ENCODE results near the gene ZNF512B.
"Not testable (repeated sequence)": the region's sequence is repeated elsewhere in the genome, so short reads cannot be mapped to it uniquely, and the experiment has no call there.

ZNF512B gene

DNA sequence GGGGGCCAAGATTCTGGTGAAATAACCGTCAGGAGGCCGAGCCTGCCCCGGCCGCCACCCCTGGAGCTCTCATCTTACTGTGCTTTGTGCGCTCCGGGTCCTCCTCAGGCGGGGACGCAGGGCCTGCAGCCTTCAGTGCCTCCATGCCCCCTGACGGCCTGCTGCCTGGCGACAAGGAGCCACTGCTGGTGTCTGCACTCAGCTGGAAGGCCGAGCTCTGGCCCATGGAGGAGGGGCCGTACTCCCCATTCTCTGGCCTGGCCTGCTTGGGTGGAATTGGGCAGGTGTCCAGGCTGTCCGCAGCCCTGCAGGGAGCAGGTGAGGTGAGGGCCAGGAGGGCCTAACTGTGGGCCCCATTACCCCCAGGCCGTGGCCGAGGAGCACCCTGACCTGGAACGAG, 5.3 kb downstream of the ZNF512B start:
- no peak overlapping the region for H3K4me3 ChIP-seq (ENCODE audit: low read depth, low read length)
- TF ChIP-seq, protein P1, sequence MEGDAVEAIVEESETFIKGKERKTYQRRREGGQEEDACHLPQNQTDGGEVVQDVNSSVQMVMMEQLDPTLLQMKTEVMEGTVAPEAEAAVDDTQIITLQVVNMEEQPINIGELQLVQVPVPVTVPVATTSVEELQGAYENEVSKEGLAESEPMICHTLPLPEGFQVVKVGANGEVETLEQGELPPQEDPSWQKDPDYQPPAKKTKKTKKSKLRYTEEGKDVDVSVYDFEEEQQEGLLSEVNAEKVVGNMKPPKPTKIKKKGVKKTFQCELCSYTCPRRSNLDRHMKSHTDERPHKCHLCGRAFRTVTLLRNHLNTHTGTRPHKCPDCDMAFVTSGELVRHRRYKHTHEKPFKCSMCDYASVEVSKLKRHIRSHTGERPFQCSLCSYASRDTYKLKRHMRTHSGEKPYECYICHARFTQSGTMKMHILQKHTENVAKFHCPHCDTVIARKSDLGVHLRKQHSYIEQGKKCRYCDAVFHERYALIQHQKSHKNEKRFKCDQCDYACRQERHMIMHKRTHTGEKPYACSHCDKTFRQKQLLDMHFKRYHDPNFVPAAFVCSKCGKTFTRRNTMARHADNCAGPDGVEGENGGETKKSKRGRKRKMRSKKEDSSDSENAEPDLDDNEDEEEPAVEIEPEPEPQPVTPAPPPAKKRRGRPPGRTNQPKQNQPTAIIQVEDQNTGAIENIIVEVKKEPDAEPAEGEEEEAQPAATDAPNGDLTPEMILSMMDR (IDR thresholded peaks at IDR 0.05; ENCODE audit: borderline replicate concordance, insufficient read depth, low read depth, low read length) = no peak

DNA sequence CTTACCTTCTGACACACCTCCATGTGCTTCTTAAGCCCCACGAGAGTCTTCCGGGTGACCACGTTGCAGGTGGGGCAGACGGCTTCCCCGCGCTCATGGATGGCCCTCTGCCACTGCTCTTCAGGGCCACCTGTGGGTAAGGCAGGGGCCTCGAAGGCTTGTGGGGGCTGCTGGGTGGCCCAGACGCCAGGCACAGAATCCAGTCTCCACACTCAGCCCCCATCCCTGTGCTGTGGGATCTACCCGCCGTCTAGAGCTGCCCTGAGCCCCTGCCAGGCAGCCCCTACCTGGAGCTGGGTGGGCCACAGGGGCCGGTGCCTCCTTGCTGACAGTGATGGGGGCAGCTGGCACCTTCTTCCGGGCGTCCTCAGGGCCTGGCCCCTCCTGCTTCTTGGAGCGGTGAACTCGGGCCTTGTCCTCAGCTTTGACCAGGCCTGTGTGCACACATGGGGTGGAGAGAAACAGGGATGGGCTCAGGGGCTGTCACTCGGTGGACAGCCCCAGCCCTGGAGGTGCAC, 5.9 kb downstream of the ZNF512B start:
- TF ChIP-seq, protein P1 (IDR thresholded peaks at IDR 0.05; ENCODE audit: borderline replicate concordance, insufficient read depth, low read depth, low read length) = no peak

DNA sequence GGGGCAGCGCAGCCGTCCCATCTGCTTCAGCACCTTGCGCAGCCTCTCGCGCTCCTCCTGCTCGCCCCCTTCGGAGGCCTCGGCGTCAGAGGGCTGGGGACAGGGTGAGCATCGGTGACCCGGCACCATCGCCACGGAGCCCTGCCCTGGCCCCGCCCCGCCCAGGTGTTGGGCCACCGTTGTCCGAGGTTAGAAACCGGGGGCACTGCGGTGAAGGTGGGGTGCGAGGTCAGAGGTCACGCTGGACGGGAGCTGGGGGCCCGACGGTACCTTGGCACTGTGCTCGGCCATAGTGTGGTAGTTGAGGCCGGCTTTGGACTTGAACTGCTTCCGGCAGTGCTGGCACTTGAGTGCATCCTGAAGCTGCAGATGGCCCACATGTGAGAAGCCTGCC, 6.4 kb downstream of the ZNF512B start:
- TF ChIP-seq, protein P1 (IDR thresholded peaks at IDR 0.05; ENCODE audit: borderline replicate concordance, insufficient read depth, low read depth, low read length) = no peak
- no peak overlapping the region for H3K4me3 ChIP-seq (ENCODE audit: low read depth, low read length)

More for the DNA sequence above, 5.9 kb downstream of the ZNF512B start:
- no peak overlapping the region for H3K4me3 ChIP-seq (ENCODE audit: low read depth, low read length)

DNA sequence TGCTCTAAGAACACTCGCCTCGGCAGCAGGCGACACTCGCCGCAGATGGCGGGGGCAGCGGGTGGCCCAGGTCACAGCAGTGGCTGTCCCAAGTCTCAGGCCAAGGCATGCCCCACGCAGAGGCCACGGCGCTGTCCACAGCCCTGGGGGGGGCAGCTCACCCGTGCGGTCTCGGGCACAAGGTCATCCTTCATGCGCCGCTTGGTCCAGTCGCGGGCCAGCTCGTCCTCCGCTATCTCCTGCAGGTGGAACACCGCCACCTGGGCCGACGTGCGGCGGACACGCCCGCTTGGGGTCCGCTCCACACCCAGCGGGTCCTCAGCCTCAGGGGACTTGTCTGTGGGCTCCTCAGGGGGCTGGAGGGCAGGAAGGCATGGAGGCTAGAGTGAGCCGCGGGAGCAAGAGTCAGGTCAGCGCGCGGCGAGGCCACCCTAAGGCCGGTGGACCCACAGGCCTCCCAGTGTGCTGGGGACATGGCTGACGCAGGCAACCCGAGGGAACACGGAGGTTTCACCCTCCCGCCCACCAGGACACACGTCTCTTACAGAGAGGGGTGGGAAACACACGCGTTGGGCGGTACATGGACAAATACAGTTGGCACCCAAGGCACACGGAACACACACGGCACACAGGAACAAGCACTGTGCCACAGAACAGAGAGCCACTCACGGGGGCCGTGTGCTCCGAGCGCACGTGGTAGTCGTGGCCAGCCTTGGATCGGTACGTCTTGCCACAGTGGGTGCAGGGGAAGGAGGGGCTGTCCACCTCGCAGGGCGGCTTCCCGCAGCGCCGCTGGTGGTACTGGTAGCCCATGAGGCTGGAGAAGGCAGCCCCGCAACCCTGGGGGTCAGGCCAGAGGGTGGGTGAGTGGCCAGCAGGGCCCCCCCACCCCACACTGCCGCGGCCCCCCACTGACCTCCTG, 7.0 kb downstream of the ZNF512B start:
- H3K4me3 ChIP-seq (ENCODE audit: low read depth, low read length) = no peak overlapping the region
- TF ChIP-seq, protein P1 (IDR thresholded peaks at IDR 0.05; ENCODE audit: borderline replicate concordance, insufficient read depth, low read depth, low read length) = no peak

DNA sequence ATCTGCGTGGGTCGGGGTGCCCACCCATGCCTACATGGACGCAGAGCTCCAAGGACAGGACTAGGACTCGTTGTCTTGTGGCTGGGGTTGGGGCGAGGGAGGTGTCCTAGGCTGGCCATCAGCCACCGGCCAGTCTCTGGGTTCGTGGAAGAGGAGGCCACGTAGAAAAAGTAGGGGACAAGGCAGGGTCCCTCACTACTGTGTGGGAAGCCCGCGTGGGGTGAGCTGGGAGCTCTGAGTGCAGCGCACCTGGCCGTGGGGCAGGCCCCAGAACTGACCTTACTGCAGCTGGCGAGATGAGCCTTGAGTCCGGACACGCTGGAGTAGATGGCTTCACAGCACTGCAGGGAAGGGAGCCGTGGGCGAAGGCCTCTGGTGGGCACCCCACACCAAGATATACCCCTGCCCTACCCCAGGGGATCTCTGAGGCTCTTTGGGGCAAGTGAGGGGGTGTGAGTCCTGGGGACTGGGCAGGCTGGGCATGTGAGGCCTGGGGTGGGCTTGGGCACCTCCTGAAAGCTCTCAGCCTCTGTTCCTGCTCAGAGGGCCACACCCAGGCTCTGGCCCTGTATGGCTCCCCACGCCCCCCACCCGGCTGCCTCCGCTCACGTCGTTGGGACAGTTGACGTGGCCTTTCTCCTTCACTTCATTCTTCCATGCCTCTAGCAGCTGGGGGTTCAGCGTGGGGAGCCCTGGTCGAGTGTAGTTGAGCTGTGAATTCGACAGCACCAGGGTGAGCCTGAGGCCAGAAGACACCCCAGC, 7.9 kb downstream of the ZNF512B start:
- TF ChIP-seq, protein P1 (IDR thresholded peaks at IDR 0.05; ENCODE audit: borderline replicate concordance, insufficient read depth, low read depth, low read length) = no peak
- H3K4me3 ChIP-seq (ENCODE audit: low read depth, low read length) = no peak overlapping the region

DNA sequence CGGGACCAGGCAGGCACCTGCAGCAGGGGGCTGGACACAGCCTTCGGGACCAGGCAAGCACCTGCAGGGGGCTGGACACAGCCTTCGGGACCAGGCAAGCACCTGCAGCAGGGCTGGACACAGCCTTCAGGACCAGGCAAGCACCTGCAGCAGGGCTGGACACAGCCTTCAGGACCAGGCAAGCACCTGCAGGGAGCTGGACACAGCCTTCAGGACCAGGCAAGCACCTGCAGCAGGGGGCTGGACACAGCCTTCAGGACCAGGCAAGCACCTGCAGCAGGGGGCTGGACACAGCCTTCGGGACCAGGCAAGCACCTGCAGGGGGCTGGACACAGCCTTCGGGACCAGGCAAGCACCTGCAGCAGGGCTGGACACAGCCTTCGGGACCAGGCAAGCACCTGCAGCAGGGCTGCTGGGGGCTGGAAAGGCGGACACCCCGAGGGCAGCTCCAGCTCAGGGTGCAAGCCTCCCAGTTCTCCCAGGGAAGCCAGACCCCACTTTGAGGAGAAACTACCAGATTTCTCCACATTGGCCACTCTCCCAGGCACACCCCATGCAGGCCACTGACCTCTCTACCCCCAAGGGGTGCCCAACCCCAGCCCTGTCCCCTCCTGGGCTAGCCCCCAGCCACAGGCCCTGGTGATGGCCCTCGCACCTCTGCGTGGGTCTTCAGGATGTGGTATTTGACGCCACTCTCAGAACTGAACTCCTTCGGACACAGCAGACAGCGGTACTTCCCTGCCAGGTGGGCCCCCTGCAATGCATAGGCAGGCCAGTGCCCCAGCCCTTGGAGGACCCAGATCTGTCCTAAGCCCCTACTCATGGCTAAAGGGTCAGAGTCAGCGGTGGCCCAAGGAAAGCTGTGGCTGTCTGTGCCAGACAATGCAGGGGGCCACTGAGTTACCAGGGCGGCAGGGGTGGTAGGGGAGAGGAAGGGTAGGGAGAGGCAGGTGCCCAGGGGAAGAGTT, 8.8 kb downstream of the ZNF512B start:
- H3K4me3 ChIP-seq (ENCODE audit: low read depth, low read length) = not testable (repeated sequence)

DNA sequence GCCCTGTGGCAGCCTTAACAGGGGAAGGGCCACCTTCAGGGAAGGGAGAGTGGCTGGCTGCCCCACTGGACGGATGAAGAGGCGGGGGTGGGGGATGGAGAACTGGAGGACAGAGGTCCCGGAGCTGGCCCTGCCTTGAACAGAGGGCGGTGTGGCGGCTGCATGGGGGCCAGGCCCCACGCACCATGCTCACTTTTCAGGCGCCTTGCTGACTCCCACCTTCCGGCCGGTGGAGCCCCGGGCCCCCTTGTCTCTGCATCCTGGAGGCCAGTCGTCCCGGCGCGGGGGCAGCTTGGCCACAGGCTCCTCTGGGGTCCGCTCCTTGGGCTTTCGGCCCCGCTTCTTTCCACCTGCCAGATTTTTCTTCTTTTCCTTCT, 10.0 kb downstream of the ZNF512B start:
- TF ChIP-seq, protein P1 (IDR thresholded peaks at IDR 0.05; ENCODE audit: borderline replicate concordance, insufficient read depth, low read depth, low read length) = no peak
- no peak overlapping the region for H3K4me3 ChIP-seq (ENCODE audit: low read depth, low read length)
